Peyer's patch (tissue), 4 donors: Measurements from ENCODE around the gene AP1M1.

Experiments used
- POLR2A ChIP-seq, 2 donors: fragments of 450-650 bp; IDR thresholded peaks; one replicate each; pipeline ENCODE4 v1.5.1; 2017; ENCODE audit warnings: antibody characterized with exemption in 2 of 2, mild to moderate bottlenecking in 2 of 2, moderate library complexity in 2 of 2
- TF ChIP-seq, protein P1 (sequence below), 6 experiments: fragments of 450-650 bp in 4 of 6; fragments of 200-600 bp in 2 of 6; sonication (generic) in 1 of 6; IDR thresholded peaks; one replicate each; pipeline ENCODE4 v1.5.1; 2017 to 2019; ENCODE audit warnings: antibody characterized with exemption in 6 of 6, mild to moderate bottlenecking in 3 of 6, moderate library complexity in 1 of 6

DNA sequence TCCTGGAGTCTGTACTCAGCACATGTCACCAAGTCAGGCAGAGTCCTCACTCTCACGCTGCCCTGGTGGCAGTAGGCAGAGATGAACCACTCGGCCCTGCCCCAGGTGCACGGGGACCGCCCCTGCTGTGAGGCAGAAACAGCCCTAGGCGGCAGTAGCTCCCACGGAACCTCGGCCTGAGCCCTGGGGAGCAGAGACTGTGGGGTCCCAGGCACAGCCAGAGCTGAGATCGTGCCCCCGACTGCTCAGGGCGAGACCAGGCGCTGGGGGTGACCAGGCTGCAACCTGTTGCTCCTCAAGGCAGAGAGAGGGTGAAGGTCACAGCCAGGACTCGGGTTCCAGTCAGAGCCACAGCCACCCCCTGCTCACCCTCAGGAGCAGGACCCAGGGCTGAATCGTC, 34.9 kb downstream of the AP1M1 start:
- TF ChIP-seq, protein P1, sequence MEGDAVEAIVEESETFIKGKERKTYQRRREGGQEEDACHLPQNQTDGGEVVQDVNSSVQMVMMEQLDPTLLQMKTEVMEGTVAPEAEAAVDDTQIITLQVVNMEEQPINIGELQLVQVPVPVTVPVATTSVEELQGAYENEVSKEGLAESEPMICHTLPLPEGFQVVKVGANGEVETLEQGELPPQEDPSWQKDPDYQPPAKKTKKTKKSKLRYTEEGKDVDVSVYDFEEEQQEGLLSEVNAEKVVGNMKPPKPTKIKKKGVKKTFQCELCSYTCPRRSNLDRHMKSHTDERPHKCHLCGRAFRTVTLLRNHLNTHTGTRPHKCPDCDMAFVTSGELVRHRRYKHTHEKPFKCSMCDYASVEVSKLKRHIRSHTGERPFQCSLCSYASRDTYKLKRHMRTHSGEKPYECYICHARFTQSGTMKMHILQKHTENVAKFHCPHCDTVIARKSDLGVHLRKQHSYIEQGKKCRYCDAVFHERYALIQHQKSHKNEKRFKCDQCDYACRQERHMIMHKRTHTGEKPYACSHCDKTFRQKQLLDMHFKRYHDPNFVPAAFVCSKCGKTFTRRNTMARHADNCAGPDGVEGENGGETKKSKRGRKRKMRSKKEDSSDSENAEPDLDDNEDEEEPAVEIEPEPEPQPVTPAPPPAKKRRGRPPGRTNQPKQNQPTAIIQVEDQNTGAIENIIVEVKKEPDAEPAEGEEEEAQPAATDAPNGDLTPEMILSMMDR (IDR thresholded peaks at IDR 0.05) = no peak
- no peak for TF ChIP-seq POLR2A (IDR thresholded peaks at IDR 0.05)
